Epithelial cell of proximal tubule (primary cell): ENCODE results near the gene CLCN4. TPM values are rescaled to one million over a fixed set of nuclear protein-coding genes. Genes with fewer than 3 reads are reported as not detected.

Experiments
- DNase-seq: peaks from one replicate; pipeline ENCODE4 v3.0.0-alpha.2; 2011; ENCODE audit warnings: low read depth
- H3K4me3 ChIP-seq: 2 replicates; pipeline ENCODE4 v1.5.1; 2011; ENCODE audit warnings: low read depth, mild to moderate bottlenecking, low read length
- total RNA-seq: library from RNA; depleted of rRNA; stranded (reverse); fragments of >200 nt; gene quantifications from 2 replicates; pipeline ENCODE4 v1.2.3, GENCODE V29; 2015
- TF ChIP-seq, protein P1 (sequence below): conservative IDR thresholded peaks from 2 replicates; pipeline ENCODE4 v1.5.1; 2012; ENCODE audit warnings: low read depth, mild to moderate bottlenecking, low read length

Gene CLCN4
- total RNA-seq, 1 donor from 2014 or later = 1.2 TPM

- no peak for DNase-seq
- TF ChIP-seq, protein P1, sequence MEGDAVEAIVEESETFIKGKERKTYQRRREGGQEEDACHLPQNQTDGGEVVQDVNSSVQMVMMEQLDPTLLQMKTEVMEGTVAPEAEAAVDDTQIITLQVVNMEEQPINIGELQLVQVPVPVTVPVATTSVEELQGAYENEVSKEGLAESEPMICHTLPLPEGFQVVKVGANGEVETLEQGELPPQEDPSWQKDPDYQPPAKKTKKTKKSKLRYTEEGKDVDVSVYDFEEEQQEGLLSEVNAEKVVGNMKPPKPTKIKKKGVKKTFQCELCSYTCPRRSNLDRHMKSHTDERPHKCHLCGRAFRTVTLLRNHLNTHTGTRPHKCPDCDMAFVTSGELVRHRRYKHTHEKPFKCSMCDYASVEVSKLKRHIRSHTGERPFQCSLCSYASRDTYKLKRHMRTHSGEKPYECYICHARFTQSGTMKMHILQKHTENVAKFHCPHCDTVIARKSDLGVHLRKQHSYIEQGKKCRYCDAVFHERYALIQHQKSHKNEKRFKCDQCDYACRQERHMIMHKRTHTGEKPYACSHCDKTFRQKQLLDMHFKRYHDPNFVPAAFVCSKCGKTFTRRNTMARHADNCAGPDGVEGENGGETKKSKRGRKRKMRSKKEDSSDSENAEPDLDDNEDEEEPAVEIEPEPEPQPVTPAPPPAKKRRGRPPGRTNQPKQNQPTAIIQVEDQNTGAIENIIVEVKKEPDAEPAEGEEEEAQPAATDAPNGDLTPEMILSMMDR = no peak
- no peak overlapping the region for H3K4me3 ChIP-seq
These were observed 6.3 kb downstream of the CLCN4 start for GRCh38 chrX:10163031-10163430.

GRCh38 chrX:10164879-10165278, 8.1 kb downstream of the CLCN4 start:
- no peak overlapping the region for H3K4me3 ChIP-seq
- TF ChIP-seq, protein P1 = no peak
- no peak for DNase-seq

DNA sequence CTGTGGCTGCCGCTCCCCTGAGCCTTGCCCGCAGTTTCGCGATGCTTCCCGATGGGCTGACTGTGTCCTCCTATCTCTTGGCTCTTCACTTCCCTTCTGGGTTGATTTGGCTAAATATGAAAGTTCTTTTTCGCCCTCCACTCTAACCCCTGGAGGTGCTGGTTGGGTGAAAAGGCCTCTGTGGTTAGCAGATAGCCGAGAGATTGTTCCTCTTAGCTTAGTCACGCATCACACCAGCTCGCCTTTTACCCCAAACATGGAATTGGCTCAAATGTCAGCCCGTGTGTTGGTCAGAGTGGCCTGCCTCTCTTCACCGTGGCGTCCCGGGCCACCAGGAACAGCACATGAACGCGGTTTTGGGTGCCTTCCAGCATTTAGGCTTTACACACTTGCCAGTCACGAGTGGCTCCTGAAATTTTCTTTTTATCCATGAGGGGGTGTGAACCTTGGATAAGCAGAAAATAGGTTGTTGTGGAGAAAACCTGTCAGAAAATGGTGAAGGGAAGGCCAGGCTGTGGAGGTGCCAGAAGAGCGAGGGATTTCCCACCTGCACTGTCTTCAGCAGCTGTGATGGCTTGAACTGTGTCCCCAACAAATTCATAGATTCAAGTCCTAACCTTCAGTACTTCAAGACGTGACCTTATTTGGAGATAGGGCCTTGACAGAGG, 8.9 kb downstream of the CLCN4 start:
- H3K4me3 ChIP-seq = no peak overlapping the region
- TF ChIP-seq, protein P1 = no peak
- no peak for DNase-seq

DNA sequence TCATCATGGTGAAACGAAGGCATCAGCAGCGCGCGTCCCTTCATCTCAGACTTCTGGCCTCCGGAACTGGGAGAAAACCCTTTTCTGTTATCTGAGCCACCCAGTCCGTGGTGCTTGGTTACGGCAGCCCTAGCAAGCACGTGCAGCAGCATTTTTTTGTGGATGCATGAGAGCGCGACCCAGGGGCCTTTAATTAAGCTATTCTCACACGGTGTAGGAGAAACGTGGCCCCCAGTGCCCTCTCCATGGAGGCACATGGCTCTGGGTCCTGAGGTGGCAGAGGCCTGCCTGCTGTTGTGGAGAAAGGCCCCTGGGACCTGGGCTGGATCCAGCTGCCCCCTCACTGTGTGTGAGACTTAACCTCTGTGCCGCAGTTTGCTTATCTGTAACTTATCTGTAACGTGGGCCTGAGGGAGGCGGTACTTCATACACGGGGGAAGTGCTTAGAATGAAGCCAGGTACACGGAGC, 9.5 kb downstream of the CLCN4 start:
- TF ChIP-seq, protein P1 = no peak
- DNase-seq = no peak
- H3K4me3 ChIP-seq = no peak overlapping the region

DNA sequence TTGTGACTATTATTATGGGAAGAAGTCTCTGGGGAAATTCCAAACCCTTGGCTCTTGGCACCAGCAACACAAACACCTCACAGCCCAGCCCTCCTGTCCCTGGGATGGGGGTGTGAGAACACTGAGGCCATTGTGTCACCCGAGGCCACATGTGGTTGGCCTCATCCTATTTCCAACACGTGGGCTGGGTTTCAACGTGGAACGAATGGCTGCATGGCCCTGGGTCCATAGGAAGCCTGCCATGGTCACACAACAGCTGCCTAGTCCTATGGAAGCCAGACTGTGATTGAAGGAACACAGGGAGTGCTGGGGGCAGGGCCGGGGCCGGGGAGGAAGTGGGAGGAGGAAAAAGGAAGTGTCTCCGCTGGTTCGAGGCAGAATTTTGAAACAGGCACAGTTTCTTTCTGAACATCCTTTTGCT, 10.0 kb downstream of the CLCN4 start:
- TF ChIP-seq, protein P1 = no peak
- H3K4me3 ChIP-seq = no peak overlapping the region
- no peak for DNase-seq

DNA sequence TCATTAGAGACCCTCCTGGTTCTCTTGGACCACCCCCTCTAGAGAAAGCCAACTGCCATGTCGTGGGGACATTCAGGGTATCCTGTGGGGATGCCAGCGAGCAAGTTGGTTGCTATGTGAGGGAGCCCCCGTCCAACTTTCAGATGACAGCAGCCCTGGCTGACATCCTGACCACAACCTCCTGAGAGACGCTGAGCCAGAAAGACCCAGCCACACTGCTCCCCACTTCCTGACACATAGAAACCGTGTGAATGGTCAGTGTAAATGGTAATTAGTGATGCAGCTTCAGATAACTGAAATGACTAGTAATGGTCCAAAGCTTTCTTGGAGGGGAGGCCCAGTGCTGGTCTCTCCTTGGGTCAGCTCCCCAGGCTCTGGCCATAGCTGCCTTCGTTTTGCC, 10.8 kb downstream of the CLCN4 start:
- no peak overlapping the region for H3K4me3 ChIP-seq
- TF ChIP-seq, protein P1 = no peak

DNA sequence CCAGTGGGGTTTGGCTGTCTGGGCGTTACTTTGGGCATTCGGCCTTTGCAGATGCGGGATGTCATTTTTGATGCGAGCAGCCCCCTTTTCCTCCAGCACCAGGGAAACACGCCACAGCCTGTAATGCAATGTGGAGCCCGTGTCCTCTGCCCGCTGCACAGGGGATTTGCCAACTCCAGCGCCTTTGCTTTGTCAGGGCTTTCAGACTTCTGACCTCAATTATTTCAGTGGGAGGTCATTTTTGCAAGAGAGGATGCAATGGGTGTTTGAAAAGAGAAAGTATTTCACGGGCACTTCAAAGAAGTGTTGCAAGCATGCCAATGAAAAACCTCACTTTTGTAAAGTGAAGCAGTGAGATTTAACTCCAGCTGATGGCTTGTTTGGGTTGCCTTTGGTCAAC, 11.5 kb downstream of the CLCN4 start:
- TF ChIP-seq, protein P1 = no peak
- no peak overlapping the region for H3K4me3 ChIP-seq
- DNase-seq = no peak

More for the DNA sequence above, 10.8 kb downstream of the CLCN4 start:
- DNase-seq = no peak
